C1 segment of cervical spinal cord (tissue), 14 donors: ENCODE measurements around the gene FOXL3.

Experiments used
- DNase-seq, 14 donors: peaks; one replicate each; lab custom pipeline; 2025; lab: John Stamatoyannopoulos, UW

FOXL3 gene

GRCh38 chr7:302054-302992 is 12.4 kb downstream of the FOXL3 start:
- no peak for DNase-seq

- no peak for DNase-seq
Measured at GRCh38 chr7:303425-303824, 13.5 kb downstream of the FOXL3 start.

GRCh38 chr7:303884-304573 is 14.1 kb downstream of the FOXL3 start:
- no peak for DNase-seq

- no peak for DNase-seq
Measured at GRCh38 chr7:304574-305409, 14.8 kb downstream of the FOXL3 start.

- DNase-seq: no peak
Measured at GRCh38 chr7:305410-306151, 15.6 kb downstream of the FOXL3 start.

GRCh38 chr7:307970-308369 is 18.0 kb downstream of the FOXL3 start:
- no peak for DNase-seq

GRCh38 chr7:309586-310228 is 19.7 kb downstream of the FOXL3 start:
- no peak for DNase-seq

- DNase-seq: no peak
Measured at GRCh38 chr7:311131-311680, 21.2 kb downstream of the FOXL3 start.

- no peak for DNase-seq
Measured at GRCh38 chr7:311796-312195, 21.8 kb downstream of the FOXL3 start.

- DNase-seq: no peak
Measured at GRCh38 chr7:312424-312823, 22.5 kb downstream of the FOXL3 start.

- no peak for DNase-seq
Measured at GRCh38 chr7:314853-315252, 24.9 kb downstream of the FOXL3 start.

- no peak for DNase-seq
Measured at GRCh38 chr7:315516-316265, 25.7 kb downstream of the FOXL3 start.

GRCh38 chr7:317643-318405 is 27.9 kb downstream of the FOXL3 start:
- DNase-seq: no peak

GRCh38 chr7:318476-318875 is 28.5 kb downstream of the FOXL3 start:
- DNase-seq: no peak

- no peak for DNase-seq
Measured at GRCh38 chr7:318878-319661, 29.1 kb downstream of the FOXL3 start.

- DNase-seq: no peak
Measured at GRCh38 chr7:320297-320696, 30.3 kb downstream of the FOXL3 start.

GRCh38 chr7:322111-322671 is 32.2 kb downstream of the FOXL3 start:
- peak in 11 of 14 donors; percentile 9 to 75 (median 40) for DNase-seq

GRCh38 chr7:322708-323111 is 32.7 kb downstream of the FOXL3 start:
- no peak for DNase-seq
